HG03354 (cell line): Measurements from ENCODE around the gene IL31.

Experiments used
- ATAC-seq: cut with Tn5 transposase; IDR thresholded peaks from one replicate; pipeline ENCODE4 v1.9.1; 2021; ENCODE audit warnings: mild to moderate bottlenecking; ENCODE audit not compliant: unreplicated experiment, poor library complexity, severe bottlenecking

The IL31 gene

GRCh38 chr12:122135437-122136031, 38.5 kb downstream of the IL31 start:
- no peak for ATAC-seq

DNA sequence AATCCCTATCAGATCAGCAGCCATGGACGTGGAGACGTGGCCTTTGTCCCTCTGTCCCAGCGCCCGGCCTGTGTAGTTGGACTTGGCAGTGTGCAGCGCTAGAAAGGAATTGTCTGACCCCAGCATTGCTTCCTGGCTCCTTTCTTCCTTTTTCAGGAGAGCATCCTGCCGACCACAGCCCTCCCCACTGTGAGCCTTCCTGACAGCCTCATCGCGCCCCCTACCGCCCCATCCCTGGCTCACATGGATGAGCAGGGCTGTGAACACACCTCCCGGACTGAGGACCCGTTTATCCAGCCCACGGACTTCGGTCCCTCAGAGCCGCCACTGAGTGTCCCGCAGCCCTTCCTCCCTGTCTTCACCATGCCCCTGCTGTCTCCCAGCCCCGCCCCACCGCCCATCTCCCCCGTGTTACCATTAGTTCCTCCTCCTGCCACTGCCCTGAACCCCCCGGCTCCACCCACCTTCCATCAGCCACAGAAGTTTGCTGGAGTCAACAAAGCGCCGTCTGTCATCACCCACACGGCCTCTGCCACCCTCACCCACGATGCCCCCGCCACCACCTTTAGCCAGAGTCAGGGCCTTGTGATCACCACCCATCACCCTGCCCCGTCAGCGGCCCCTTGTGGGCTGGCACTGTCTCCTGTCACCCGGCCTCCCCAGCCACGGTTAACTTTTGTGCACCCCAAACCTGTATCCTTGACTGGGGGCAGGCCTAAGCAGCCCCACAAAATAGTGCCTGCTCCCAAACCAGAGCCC, 40.6 kb downstream of the IL31 start:
- no peak for ATAC-seq

DNA sequence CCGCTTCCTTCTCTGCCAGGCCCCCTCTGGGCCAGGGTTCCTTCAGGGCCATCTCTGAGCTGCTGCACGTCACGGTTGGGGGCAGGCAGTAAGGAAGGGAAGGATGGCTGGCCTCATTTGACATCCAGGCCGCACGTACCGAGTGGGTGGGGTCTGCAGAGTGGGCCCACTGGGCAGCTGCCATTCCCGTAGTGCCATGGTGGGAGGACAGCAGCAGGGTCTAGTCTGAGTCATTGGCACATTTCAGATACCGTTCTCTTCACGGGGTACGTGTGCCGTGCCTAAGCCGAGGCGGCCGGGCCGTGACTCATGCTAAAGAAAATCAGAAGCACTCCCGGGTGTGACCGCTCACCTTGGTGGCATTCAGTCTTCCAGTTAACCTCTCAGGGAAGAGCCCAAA, 43.9 kb downstream of the IL31 start:
- no peak for ATAC-seq

GRCh38 chr12:122129131-122129530, 44.9 kb downstream of the IL31 start:
- ATAC-seq, result no peak

DNA sequence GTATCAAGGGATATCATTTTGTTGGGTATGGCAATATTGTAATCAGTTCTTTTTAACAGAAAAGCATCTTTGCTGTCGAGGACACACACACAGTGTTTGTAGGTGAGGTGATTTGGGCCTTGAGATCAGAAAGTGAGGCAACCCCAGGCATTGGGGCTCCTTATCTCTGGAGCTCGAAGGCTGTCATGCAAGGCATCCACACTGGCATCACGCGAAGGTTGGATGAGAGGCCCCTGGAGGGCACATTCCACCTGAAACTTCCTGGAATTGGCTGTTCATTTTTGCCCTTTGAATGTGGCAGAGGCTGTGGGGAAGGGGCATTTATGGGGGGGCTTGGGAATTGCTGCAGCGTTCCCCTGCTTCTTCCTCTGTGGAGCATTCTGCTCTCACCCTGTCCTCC, 45.5 kb downstream of the IL31 start:
- no peak for ATAC-seq

DNA sequence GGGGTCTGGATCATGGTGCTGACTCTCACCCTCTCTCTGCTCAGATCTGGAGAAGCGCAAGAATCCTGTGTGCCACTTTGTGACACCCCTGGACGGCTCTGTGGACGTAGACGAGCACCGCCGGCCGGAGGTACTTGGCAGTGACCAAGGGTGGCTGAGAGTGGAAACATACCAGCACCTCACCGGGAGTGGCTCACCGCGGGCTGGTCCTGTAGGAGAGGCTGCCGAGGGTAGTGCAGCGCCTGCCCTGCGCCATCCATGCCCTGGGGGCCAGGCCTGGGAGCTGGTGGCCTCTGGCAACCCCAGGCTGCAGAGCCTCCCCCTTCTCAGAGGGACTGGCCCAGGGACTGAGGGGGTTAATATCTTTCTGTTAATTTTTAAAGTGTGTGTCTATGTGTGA, 46.2 kb downstream of the IL31 start:
- no peak for ATAC-seq

GRCh38 chr12:122126713-122127597, 47.1 kb downstream of the IL31 start:
- no peak for ATAC-seq

- no peak for ATAC-seq
Measured at GRCh38 chr12:122126342-122126635, 47.7 kb downstream of the IL31 start.

- no peak for ATAC-seq
Measured at GRCh38 chr12:122125452-122126341, 48.3 kb downstream of the IL31 start.

DNA sequence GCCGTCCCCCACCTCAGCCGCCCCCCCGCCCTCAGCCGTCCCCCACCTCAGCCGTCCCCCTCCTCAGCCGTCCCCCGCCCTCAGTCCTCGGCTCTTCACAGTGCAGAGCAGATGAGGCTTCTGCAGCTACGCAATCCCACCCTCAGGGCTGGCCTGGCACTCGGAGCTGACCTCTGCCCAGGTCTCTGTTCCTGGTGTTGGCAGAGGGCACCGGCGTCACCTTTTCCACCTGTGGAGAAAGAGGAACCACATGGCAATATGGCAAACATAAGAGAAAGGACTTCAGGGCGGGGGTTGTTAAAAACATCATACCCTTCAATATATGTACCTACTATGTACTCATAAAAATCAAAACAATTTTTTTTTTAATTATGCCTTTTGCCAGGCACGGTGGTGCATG, 49.7 kb downstream of the IL31 start:
- no peak for ATAC-seq

DNA sequence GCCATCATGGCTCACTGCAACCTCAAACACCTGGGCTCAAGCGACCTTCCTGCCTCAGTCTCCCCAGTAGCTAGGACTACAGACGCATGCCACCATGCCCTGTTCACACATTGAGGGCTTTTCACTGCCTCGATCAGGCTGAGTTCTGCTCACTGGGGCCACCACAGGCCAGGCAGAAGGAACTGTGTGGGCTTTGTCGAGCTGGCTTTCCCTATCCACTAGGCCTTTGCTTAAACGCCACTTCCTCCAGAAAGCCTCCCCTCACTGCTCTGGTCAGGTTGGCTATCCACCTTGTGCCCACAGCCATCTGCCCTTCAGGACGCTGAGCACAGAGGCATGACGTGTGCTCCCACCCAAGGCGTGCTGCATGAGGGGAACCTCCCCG, 50.3 kb downstream of the IL31 start:
- ATAC-seq, result no peak

DNA sequence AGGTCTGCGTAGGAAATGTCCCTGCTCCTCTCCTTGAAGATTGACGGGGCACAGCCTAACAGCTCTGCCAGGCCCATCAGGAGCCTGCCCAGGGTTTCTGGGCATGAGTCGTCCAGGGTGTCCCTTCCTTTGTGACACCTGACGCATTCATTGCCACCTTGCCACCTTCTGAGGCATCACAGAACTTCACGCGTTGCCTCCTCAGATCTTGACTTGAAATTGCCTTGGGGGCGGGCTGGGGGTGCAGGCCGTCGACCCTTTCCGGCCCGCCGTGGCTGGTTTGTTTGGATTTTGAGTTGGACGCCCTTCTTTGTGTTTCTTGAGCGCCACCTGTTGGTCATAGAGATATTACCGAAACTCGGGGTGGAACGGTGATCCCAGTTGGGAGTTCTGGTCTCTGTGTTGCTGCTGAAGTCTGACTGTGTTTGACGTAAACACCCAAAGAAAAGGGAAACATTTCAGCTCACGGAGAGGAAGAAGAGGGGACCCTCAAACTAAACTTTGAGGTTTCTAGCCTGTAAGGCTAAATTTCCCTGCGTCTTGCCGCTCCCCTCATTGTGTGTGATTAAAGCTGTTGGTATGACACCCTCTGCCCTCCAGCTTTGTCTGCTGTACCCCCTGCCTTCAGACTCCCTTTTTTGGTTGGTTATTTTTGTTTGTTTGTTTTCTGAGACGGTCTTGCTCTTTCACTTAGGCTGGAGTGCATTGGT, 50.8 kb downstream of the IL31 start:
- no peak for ATAC-seq
